NCI-H2029 (cell line): ENCODE results near the gene SUCLG2.
"Not testable (repeated sequence)": the region's sequence is repeated elsewhere in the genome, so short reads cannot be mapped to it uniquely, and the experiment has no call there.

Experiments
- DNase-seq: peaks from one replicate; lab custom pipeline; 2025; lab: John Stamatoyannopoulos, UW

SUCLG2 gene

GRCh38 chr3:67561266-67561665 is 93.1 kb downstream of the SUCLG2 start:
- no peak for DNase-seq

GRCh38 chr3:67559029-67559605 is 95.3 kb downstream of the SUCLG2 start:
- DNase-seq = no peak

- DNase-seq = no peak
Observed at GRCh38 chr3:67558426-67558825, 96.0 kb downstream of the SUCLG2 start.

- no peak for DNase-seq
Observed at GRCh38 chr3:67557848-67558355, 96.5 kb downstream of the SUCLG2 start.

GRCh38 chr3:67551361-67552016 is 102.9 kb downstream of the SUCLG2 start:
- no peak for DNase-seq

GRCh38 chr3:67550541-67550940 is 103.9 kb downstream of the SUCLG2 start:
- DNase-seq = no peak

- DNase-seq = not testable (repeated sequence)
Observed at GRCh38 chr3:67542502-67543250, 111.7 kb downstream of the SUCLG2 start.

- no peak for DNase-seq
Observed at GRCh38 chr3:67540198-67540894, 114.1 kb downstream of the SUCLG2 start.

GRCh38 chr3:67537203-67537602 is 117.2 kb downstream of the SUCLG2 start:
- not testable (repeated sequence) for DNase-seq

GRCh38 chr3:67535006-67535405 is 119.4 kb downstream of the SUCLG2 start:
- no peak for DNase-seq

- DNase-seq = no peak
Observed at GRCh38 chr3:67534594-67534993, 119.8 kb downstream of the SUCLG2 start.

GRCh38 chr3:67531181-67532101 is 123.0 kb downstream of the SUCLG2 start:
- DNase-seq = no peak

- DNase-seq = no peak
Observed at GRCh38 chr3:67529915-67530314, 124.5 kb downstream of the SUCLG2 start.

GRCh38 chr3:67529337-67529736 is 125.1 kb downstream of the SUCLG2 start:
- DNase-seq = no peak

GRCh38 chr3:67526246-67526645 is 128.2 kb downstream of the SUCLG2 start:
- DNase-seq = no peak

- no peak for DNase-seq
Observed at GRCh38 chr3:67524046-67524445, 130.4 kb downstream of the SUCLG2 start.

- DNase-seq = no peak
Observed at GRCh38 chr3:67522081-67522480, 132.3 kb downstream of the SUCLG2 start.

- DNase-seq = no peak
Observed at GRCh38 chr3:67521053-67521646, 133.3 kb downstream of the SUCLG2 start.

GRCh38 chr3:67518236-67518635 is 136.2 kb downstream of the SUCLG2 start:
- DNase-seq = no peak

GRCh38 chr3:67517781-67518180 is 136.6 kb downstream of the SUCLG2 start:
- DNase-seq = no peak

- no peak for DNase-seq
Observed at GRCh38 chr3:67516496-67516895, 137.9 kb downstream of the SUCLG2 start.
